NCI-H748 (cell line): Measurements from ENCODE around the gene GAS6.

Source experiments
- DNase-seq: peaks from one replicate; lab custom pipeline; 2025; ENCODE audit not compliant: unreplicated experiment; lab: John Stamatoyannopoulos, UW

Gene GAS6

GRCh38 chr13:113776231-113777125, 87.4 kb downstream of the GAS6 start:
- DNase-seq = peak; percentile 97

DNA sequence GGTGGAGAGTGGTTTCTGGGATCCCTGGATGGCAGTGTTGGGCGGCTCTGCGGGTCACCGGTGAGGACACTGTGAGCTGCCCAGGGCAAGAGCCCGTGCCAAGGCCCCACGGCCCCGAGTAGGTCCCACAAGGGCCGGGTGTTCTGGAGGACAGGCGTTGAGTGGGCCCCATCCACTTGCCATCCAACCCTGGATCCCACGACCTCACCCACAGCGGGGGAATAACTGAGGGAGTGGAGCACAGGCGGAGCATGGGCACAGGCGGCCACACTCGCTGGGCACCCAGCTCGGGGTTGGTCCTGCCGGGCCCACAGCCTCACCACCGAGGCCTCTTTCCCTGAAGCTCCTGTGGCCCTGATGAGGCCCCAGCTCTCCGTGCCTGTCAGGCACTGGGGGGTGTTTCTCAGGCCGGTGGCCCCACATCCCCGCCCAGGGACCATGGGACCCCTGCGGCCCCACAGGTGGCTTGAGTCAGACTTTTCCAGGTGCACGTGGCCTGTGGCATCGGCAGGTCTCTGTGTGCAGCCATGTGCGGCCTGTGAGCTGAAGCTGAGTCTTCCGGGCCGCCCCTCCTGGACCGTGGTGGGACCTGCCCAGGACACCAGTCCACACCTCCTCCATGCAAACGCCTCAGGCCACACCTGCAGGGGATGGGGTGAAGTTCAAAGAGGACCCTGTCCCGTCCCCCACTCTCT, 88.3 kb downstream of the GAS6 start:
- DNase-seq = no peak

- DNase-seq = no peak
Measured at GRCh38 chr13:113774177-113775107, 89.4 kb downstream of the GAS6 start.

DNA sequence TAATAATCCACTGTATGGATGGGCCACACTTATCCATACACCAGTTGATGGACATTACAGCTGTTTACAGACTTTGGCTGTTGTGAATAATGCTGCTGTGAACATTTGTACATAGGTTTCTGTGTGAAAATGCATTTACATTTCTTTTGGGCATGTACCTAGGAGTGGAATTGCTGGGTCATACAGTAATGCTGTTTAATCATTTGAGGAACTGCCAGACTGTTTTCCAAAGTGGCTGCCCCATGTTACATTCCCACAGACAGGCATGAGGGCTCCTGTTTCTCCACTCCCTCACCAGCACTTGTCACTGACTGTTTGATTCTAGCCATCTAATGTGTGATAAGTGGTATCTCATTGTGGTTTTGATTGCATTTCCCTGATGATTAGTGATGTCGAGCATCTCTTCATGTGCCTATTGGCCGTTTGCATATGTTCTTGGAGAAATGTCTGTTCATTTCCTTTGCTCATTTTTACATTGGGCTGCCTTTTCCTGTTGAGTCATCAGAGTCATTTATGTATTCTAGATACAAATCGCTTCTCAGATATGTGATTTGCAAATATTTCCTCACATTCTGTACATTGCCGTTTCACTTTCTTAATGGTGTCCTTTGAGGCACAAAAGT, 92.1 kb downstream of the GAS6 start:
- DNase-seq = no peak

- no peak for DNase-seq
Measured at GRCh38 chr13:113770937-113771336, 92.9 kb downstream of the GAS6 start.
